Stomach (tissue), 4 donors: Measurements from ENCODE around the gene RPTOR.

Experiments
- EP300 ChIP-seq: sonication (generic); formaldehyde crosslinking; IDR thresholded peaks from one replicate; pipeline ENCODE4 v1.6.1; 2017; ENCODE audit warnings: antibody characterized with exemption
- POLR2AphosphoS5 ChIP-seq, 3 donors: sonication (generic); formaldehyde crosslinking; IDR thresholded peaks; one replicate each; pipeline ENCODE4 v1.6.1; 2016; ENCODE audit warnings: antibody characterized with exemption in 3 of 3
- TF ChIP-seq, protein P1 (sequence below), 7 experiments: fragments of 450-650 bp in 4 of 7; fragments of 200-600 bp in 3 of 7; sonication (generic) in 3 of 7; IDR thresholded peaks; one replicate each; pipeline ENCODE4 v1.5.1; 2016 to 2019; ENCODE audit warnings: antibody characterized with exemption in 7 of 7, control low read depth in 2 of 7, mild to moderate bottlenecking in 1 of 7

DNA sequence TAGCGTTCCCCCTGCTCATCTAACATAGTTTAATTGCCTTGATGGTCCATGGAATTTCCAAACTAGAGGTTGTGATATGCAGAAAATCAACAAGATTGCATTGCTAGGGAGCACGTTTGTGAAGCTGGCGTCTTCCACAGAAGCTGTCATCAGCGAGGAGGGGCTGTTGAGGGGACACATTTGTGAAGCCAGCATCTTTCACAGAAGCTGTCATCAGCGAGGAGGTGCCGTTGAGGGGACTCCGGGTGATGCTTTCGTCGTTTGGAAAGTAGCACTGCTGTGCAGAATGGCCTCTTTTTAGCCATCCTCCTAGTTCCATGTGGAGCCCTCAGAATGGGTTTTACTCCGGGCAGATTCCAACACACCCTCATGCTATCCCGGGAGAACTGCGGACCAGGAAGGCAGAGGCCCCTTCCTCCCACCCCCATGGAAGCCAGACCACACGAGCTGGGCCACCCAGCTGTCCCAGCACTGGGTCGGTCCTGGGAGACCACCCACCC lies 327.4 kb downstream of the RPTOR start:
- TF ChIP-seq EP300 (no peak), POLR2AphosphoS5 (IDR thresholded peaks at IDR 0.05) (no peak)
- TF ChIP-seq, protein P1, sequence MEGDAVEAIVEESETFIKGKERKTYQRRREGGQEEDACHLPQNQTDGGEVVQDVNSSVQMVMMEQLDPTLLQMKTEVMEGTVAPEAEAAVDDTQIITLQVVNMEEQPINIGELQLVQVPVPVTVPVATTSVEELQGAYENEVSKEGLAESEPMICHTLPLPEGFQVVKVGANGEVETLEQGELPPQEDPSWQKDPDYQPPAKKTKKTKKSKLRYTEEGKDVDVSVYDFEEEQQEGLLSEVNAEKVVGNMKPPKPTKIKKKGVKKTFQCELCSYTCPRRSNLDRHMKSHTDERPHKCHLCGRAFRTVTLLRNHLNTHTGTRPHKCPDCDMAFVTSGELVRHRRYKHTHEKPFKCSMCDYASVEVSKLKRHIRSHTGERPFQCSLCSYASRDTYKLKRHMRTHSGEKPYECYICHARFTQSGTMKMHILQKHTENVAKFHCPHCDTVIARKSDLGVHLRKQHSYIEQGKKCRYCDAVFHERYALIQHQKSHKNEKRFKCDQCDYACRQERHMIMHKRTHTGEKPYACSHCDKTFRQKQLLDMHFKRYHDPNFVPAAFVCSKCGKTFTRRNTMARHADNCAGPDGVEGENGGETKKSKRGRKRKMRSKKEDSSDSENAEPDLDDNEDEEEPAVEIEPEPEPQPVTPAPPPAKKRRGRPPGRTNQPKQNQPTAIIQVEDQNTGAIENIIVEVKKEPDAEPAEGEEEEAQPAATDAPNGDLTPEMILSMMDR (IDR thresholded peaks at IDR 0.05), result no peak
